Body of pancreas (tissue), 4 donors: ENCODE measurements around the gene EYA3.

Source experiments
- POLR2A ChIP-seq, 3 donors: fragments of 450-650 bp; IDR thresholded peaks; one replicate each; pipeline ENCODE4 v1.6.1; 2016; ENCODE audit warnings: antibody characterized with exemption in 3 of 3, mild to moderate bottlenecking in 2 of 3
- TF ChIP-seq, protein P1 (sequence below), 7 experiments: fragments of 450-650 bp in 4 of 7; fragments of 200-600 bp in 3 of 7; sonication (generic) in 3 of 7; IDR thresholded peaks; one replicate each; pipeline ENCODE4 v1.5.1; 2016 to 2019; ENCODE audit warnings: antibody characterized with exemption in 7 of 7

DNA sequence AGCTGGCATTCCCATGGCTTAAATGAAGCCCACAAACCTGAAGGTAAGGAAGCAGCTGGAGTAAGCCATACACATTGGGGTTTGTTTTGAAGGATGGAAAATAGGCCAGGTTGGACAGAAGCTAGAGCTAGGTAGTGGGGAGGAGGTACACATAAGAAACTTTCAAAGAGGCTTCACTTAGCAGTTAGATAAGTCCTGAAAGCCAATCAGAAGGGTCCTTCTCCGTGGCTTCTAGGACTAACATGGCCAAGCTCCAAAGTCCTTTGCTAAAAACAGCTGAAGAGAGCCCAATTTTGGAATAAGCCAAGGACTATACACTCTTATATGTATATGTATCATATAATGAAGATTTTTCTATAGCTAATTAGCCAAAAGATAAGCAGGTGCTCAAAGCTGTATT lies 1.8 kb downstream of the EYA3 start:
- no peak for TF ChIP-seq POLR2A (IDR thresholded peaks at IDR 0.05)
- TF ChIP-seq, protein P1, sequence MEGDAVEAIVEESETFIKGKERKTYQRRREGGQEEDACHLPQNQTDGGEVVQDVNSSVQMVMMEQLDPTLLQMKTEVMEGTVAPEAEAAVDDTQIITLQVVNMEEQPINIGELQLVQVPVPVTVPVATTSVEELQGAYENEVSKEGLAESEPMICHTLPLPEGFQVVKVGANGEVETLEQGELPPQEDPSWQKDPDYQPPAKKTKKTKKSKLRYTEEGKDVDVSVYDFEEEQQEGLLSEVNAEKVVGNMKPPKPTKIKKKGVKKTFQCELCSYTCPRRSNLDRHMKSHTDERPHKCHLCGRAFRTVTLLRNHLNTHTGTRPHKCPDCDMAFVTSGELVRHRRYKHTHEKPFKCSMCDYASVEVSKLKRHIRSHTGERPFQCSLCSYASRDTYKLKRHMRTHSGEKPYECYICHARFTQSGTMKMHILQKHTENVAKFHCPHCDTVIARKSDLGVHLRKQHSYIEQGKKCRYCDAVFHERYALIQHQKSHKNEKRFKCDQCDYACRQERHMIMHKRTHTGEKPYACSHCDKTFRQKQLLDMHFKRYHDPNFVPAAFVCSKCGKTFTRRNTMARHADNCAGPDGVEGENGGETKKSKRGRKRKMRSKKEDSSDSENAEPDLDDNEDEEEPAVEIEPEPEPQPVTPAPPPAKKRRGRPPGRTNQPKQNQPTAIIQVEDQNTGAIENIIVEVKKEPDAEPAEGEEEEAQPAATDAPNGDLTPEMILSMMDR (IDR thresholded peaks at IDR 0.05), result no peak
